ENCODE data around the gene MTRF1.

Gene MTRF1

DNA sequence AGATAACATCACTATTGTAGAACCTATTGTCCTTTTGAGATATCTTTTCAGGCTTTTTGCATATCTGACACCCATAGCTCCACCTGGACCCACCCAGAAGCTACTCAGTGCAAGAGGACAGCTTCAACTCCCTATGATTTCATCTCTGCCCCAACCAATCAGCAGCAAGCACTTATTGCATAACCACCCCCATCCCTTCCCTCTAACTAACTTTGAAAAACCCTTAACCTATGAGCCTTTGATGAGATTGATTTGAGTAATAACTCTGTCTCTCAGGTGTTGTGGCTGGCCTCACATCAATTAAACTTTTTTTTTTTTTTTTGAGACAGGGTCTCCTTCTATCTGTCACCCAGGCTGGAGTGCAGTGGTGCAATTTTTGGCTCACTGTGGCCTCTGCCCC lies 13.4 kb upstream of the MTRF1 start:
- DNase-seq, result no peak

DNA sequence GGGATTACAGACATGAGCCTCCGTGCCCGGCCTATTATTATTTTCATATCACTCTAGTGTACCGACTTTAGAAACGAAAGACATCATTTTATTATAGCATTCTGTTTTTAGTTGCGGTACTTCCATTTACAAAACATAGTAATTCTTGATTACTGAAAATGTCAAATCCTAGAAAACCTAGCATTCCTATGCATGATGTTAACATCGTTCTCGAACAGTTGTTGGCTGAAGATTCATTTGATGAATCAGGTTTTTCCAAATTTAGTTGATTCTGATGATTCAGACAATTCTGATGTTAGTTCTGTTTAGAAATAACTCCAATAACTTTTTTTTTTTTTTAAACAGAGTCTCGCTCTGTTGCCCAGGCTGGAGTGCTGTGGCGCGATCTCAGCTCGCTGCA lies 11.5 kb upstream of the MTRF1 start:
- no peak for DNase-seq

DNA sequence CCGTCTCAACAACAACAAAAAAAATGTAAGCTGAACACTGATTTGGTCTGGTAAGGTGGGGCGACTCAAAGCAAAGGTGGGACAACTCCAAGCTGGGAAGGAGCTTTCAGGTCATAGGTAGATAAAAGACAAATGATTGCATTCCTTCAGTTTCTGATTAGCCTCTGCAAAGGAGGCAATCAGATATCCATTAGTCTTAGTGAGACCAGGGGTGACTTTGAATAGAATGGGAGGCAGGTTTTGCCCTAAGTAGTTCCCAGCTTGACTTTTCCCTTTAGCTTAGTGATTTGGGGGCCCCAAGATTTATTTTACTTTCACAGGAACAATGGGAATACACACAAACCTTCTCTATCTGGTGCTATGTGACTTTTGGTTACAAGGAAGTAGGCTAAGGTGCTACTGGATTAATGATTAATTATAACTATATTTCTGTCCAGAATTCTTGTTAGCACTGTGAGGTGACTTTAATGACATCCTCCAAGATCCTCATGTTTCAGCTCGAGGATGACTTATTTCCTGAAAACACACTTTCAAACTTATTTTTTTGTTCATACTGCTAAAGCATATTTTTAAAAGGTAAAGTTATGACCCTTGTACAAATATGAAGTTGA lies 10.6 kb upstream of the MTRF1 start:
- no peak for DNase-seq

DNA sequence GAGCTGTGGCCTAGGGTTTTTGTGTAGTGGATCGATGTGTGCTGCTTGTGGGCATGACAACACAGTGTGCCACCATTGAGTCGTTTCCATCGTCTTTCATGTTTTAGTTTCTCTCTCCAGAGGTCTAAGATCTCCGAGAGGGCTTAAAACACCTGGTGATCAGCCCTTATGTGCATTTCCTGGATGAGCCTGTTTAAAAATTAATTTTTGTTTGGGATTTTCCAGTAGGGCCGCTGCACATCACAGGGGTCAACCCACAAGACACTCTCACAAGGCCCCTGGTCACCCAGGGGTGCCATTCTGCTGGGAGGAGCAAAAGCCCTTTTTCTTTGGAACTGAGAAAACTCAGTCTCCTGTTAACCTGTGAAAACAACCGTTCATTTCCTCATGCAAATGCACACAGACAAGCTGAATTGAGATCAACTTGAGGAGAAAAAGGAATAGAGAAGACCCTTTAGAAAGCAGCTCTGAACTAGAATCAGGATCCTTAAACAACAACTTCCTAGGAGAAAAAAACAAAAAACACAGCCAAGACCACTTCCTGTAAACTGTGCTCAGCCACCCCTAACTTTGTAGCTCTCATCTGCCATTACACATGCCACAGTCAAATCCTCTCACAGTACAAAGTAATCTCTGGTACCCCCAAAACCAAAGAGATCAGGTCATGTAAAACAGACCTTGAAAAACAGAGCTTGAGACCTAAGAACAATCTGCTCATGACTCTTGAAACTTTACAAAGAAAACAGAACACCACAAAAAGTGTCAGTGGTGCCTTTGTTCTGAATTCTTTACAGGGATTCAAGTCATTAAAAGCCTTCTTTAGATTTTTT lies 8.3 kb upstream of the MTRF1 start:
- DNase-seq, result no peak

DNA sequence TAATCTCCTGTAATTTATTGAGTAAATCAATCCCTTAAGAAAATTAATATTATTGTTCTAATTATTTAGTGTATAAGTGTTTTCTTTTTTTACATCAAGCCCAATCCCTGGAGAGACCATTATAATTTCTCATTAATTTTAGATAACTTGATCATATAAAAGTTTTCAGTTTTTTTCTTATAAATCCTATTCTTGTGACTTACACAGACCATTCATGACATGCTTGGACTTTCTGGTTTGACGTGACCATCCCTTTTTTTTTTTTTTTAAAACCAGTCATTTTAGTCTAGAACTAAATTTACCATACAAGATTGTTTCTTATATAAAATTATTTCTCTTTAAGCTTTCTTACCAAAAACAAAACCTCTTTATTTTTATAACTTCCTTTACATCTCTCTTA lies 5.4 kb upstream of the MTRF1 start:
- DNase-seq, result no peak

DNA sequence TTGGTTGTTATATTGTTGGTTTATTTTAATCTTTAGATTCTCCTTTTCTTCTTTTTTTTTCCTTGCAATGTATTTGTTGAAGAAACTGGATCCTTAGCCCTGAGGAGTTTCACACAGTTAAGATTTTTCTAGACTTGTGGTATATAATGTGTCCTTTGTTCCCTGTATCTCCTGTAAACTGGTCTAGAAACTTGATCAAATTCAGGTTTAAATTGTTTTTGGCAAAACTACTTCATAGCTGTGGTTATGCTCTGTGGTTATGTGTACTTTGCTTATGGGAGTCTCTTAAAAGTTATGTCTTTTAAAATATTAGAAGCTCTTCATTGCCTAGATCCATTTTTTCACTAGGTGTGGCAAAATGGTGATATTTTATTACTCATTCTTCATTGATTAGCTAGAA lies 3.7 kb upstream of the MTRF1 start:
- DNase-seq, result no peak

DNA sequence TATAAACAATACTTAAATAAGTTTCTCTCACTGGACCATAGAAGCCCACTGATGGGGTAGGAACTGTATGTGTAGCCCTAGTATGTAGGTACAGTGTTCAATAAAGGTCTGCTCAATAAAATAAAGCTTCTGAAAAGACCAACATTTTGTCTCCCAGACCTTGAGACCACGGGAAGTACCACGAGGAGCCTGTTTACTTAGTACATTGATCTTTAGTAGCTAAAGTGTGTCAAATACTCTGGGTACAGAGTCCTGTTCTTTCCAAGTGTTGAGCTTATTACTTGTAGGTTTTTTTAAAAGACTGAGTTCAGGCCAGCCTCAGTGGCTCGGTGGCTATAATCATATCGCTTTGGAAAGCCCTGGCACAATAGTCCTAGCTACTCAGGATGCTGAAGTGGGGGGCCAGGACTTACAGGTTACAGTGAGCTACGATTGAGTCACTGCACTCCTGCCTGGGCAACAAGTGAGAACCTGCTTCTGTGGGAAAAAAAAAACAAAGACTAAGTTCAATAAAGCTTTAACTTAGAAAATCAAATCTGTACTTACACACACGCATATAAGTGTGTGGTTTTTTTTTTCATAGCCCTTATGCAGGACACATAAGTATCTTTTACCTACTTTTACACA lies 3.4 kb downstream of the MTRF1 start:
- no peak for DNase-seq

DNA sequence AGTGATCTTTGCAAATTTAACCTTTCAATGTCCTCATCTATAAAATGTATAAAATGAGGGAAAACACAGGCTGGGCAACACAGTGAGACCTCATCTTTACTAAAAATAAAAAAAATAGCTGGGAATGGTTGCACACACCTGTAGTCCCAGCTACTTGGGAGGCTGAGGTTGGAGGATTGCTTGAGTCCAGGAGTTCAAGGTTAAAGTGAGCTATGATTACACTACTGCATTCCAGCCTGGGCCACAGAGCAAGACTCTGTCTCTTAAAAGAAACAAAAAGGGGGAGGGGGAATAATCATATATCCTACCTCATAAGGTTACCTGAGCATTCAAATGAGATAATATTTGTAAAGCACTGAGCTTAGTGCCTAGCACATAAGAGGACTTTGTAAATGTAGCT lies 5.8 kb downstream of the MTRF1 start:
- DNase-seq, result no peak

DNA sequence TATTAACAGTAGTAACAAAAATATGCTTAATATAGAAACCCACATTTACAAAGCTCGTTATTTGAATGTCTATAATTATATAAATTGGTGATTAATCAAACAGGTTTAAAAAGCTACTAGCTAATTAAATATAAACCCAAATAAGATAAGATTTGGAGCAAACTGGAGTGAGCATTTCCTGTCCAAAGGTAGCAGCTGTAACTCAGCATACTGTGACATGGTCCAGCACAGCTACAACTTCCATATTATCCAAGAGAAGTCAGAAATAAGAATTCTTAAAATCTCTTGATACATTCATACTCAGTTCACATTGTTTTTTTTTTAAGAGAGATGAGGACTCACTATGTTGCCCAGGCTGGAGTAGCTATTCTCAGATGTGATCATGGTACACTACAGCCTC lies 8.5 kb downstream of the MTRF1 start:
- no peak for DNase-seq

DNA sequence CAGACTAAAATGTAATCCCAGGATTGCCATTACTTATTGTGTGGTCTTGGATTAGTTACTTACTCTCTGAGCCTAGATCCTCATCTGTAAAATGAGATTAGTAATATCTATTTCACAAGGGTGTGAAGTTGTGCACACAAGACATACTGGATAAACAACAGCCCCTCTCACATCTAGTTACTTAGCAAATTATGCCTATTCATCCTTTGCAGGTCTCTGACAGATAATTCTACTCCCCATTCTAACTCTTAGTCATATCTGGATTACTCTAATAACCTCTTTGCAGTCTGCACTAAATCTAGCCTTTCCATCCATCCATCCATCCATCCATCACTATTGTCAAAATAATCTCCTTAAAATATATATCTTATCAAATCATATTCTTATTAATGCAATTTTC lies 12.4 kb downstream of the MTRF1 start:
- no peak for DNase-seq

DNA sequence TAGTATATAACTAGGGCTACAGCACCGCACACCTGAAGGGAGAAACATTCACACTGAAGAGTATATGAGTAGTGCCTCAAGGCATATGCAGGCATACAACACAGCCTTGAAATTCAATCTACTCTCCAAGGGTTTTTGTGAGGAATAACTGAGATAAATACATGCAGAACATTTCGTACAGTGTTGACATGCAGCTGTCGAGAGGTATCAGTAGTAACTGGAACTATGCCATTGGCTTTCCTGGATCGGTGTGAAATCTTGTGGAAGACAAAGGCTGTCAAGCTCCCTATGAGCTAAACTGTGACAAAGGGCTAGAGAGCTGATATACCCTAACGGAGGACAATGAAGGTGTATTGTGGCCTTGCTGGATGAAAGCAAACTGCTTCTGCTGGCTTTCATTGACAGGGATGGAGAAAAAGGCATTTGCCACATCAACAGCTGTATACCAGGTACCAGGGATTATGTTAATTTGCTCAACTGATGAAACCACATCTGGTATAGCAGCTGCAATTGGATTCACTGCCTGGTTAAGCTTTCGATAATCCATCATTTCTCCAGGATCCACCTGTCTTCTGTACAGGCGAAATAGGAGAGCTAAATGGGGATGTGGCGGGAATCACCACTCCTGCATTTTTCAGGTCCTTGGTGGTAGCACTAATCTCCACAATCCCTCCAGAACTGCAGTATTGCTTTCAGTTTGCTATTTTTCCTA lies 16.3 kb downstream of the MTRF1 start:
- no peak for DNase-seq

DNA sequence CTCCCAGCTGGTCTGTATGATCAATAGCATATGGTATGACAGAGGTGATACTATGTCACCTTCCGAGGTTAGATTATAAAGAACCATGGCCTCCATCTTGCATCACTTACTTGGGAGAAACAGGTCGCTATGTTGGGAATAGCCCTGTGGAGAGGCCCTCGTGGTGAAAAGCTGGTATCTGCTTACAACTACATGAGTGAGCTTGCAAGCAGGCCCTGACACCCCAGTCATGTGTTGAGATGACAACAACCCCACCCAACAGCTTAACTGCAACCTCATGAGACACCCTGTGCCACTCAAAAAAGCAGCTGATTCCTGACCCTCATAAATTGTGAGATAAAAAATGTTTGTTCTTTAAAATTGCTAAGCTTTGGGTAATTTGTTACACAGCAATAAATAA lies 18.8 kb downstream of the MTRF1 start:
- no peak for DNase-seq

DNA sequence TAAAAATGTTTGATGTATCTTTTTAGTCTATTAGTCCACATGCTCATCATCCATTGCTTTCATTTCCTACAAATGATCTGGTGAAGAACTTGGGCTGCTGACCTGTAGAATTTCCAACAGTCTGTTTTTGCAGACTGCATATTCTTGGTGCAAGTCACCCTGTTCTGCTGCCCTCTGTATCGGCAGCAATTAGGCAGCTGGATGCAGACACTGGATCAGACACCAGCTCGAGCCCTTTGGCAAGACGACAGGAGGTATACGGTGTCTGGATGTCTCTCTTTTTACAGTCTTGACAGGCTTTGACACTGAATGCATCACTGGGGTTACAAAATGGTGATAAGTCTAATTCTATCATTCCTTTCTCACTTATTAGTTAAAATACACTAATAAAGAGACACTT lies 21.8 kb downstream of the MTRF1 start:
- DNase-seq, result no peak

DNA sequence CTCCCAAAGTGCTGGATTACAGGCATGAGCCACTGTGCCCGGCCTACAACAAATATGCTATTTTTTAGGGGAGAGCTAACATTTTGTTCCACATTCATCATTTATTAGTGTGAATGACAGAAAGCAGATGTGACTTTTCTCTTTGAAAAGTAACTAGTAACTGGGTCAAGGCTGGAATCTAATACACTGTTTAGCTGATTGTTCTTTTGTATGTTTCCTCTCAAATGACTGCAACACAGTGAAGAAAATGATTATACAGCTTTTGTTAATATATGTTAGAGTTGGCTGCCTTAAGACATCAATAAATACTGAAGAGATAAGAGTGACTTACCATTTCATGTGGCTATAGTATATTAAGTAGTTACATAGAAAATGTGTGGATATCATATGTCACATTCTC lies 27.0 kb downstream of the MTRF1 start:
- DNase-seq, result no peak

DNA sequence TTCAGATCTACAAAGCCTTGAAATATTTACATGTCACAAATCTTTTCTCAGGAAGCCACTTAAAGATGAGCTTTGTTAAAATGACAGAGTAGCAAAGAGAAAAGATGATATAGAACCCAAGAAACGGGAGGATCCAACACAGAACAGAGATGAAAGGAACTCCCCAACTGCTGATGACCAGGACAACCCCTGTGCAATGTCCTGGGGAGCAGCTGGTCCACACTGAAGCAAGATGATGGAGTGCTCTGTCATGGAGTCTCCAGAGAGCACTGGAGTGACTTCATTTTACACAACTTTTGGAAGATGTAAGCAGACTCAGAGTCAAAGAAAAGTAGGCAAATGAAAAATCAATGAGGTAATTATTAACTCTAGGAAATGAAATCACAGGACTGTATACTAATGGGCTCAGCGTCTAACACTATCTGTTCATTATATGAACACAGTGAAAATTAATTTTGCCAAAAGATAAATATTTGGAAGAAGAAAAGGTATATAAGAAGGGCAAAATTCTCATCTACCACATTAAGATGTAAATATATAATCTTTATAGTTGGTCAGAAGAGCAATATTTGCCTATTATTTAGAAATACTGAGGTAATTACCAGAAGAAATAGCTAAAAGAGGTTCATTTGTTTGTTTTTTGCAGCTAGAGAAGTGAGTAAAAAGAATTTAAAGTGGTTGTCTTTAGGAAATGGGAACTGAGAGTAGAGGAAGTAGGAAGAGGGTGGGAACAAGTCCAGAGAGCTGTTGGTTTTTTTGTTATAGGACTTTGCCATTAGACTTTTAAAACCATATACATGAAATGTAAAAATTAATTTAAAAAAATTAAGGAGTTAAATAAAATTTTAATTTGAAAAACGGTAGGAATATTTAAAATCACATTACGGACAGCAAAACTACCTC lies 30.5 kb downstream of the MTRF1 start:
- no peak for DNase-seq

DNA sequence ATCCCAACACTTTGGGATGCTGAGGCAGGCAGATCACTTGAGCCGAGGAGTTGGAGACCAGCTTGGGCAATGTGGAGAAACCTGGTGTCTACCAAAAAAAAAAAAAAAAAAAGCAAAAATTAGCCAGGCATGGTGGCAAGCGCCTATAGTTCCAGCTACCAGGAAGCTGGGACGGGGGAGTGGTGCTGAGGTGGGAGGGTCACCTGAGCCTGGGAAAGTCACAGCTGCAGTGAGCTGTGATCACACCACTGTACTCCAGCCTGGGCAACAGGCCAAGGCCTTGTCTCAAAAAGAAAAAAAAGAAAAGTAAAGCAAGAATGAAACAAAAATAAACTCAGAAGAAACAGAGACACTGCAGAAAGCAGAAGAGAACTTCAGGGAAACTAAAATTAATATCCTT lies 31.6 kb downstream of the MTRF1 start:
- no peak for DNase-seq

DNA sequence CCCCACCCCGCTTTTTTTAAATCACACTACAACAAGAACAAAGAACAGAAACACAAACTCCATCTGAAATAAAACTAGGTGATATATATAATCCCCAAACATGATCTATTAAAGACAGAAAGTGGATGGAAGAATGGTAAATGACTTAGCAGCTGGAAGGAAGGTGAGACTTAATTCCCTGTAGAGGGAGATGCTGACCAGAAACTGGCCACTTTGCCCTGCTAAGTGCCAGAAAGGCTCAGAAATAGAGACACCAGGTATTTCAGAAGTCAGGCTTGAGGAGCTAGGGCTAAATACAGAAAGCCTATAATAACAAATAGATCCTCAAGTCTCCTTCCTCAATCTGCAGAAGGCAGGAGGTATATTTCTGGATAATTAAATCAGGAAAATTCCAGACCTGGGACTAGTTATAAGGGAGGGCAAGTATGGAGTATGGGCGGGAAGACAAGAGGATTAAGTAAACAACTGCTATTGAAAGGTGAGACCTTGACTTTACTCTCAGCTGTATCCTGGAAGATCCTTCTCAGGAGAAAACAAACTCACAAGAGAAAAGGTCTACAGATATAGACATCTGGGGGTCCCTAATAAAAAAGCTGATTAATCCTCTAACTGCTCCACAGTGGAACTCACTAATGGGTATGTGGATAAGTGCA lies 32.2 kb downstream of the MTRF1 start:
- no peak for DNase-seq

DNA sequence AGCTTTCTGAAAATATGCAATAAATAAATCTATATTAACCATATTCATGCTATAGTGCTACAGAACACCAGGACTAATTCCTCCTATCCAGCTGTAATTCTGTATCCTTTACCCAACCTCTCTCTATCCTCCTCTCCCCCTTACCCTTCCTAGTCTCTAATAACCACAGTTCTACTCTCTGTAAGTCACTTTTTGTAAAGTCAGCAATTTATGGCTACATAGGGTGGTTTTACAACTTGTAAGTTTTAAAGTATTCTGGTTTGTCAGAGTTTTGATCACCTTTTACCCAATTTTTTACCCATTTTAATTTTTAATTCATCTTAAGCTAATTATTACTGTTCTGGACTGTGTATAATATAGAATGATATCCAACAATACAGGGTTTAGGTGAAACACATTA lies 34.0 kb downstream of the MTRF1 start:
- DNase-seq, result no peak

DNA sequence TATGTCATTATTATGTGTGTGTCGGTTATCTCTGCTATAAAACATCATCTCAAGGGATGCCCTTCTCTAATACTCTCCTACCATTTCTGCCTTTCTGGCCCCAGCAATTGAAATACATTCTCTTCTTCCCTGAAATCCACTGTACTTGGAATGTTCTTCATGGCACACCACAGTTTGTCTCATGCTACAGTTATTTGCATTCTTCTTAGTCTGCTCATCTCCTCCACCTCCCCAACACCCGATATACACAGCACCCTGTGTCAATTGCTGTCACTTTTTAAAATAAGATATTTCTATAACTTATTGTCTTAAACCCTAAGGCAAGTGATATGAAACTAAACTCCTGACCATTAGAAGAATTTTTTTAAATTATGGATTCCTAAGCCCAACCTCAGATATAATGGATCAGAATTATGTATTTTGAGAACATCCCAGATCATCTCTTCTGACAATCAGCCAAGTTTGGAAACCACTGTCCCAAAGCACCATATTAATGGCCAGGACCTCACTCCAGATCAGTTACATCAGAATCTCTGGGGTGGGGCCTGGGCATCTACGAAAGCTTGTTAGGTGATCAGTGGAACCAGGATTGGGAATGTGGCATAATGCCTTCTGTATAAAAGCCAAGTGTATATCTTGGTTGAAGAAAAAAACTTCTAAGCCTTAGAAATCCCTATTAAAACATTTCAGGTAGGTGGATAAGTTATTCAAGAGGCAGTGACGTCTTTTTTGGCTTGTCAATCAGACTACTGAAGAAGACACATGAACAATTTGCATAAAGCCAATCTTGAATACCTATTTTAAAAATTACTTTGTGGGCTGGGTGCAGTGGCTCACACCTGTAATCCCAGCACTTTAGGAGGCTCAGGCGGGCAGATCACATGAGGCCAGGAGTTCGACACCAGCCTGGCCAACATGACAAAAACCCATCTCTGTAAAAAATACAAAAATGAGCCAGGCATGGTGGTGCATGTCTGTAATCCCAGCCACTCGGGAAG lies 39.0 kb downstream of the MTRF1 start:
- no peak for DNase-seq

DNA sequence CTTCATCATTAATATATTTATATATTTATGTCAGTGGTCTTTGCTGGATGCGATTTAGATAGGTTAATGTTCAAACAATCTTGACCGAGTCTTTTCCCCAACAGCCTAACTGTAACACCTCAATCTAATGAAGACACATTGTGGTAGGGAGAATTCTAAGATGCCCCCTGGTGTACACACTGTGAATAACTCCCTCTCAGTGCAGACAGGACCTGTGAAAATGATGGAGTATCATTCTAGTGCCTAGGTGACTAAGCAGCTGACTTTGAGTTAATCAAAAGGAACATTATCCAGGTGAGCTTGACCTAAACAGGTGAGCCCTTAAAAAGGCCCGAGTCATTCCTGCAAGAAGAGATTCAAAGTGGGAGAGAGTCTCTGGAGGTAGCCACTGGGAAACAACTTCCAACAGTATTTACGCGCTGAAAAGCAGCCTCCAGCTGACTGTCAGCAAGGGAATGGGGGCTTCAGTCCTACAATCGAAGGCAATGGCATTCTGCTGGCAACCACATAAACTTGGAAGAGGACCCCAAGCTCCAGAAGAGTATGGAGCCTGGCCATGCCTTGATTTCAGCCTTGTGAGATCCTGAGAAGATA lies 41.0 kb downstream of the MTRF1 start:
- DNase-seq, result peak; percentile 73

Data from NCI-H526 treated with DMSO at 0.1 percent for 48 hours (cell line).